Astrocyte (in vitro differentiated cells and primary cell): Measurements from ENCODE around the gene PLA2G6.

ENCODE experiments used
- EZH2 ChIP-seq: IDR thresholded peaks from 2 replicates; pipeline ENCODE4 v1.6.1; 2012; ENCODE audit warnings: mild to moderate bottlenecking, low read length, inconsistent platforms; ENCODE audit not compliant: insufficient read depth
- TF ChIP-seq, protein P1 (sequence below): IDR thresholded peaks from 2 replicates; pipeline ENCODE4 v1.5.1; 2011; ENCODE audit warnings: low read depth, mild to moderate bottlenecking, inconsistent platforms, low read length, moderate library complexity; ENCODE audit not compliant: insufficient read depth

DNA sequence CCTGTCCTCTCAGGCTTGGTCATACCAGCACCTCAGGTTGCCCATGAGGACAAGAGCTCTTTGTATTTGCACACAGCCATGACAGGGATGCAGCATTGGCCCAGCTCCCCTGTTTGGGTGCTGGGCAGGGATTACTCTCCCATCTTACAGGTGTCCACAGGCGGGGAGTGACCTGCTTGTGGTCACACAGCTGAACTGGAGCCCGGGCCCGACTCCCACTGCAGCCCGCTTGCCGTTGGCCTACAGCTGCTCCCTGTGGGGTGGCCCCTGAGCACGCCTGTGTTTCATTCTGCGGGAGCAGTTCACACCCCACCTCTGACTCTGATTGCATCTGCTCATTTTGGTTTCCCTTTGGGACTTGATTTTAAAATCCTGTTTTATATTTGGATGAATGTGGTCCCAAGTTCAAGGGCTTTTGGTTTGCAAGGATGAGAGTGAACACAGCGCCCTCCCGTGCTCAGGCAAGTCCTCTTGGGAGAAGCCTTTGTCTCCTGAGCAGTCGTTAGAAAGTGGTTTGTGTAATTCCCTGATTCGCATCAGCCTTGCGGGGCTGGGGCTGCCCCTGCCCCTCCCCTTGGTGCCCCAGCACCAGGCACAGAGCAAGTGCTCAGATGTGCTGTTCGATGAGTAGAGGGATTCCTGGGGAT, 115.1 kb downstream of the PLA2G6 start:
- no peak for TF ChIP-seq EZH2
- TF ChIP-seq, protein P1, sequence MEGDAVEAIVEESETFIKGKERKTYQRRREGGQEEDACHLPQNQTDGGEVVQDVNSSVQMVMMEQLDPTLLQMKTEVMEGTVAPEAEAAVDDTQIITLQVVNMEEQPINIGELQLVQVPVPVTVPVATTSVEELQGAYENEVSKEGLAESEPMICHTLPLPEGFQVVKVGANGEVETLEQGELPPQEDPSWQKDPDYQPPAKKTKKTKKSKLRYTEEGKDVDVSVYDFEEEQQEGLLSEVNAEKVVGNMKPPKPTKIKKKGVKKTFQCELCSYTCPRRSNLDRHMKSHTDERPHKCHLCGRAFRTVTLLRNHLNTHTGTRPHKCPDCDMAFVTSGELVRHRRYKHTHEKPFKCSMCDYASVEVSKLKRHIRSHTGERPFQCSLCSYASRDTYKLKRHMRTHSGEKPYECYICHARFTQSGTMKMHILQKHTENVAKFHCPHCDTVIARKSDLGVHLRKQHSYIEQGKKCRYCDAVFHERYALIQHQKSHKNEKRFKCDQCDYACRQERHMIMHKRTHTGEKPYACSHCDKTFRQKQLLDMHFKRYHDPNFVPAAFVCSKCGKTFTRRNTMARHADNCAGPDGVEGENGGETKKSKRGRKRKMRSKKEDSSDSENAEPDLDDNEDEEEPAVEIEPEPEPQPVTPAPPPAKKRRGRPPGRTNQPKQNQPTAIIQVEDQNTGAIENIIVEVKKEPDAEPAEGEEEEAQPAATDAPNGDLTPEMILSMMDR: no peak
